ENCODE results near the gene MTMR3. TPM values are rescaled to one million over a fixed set of nuclear protein-coding genes. Genes with fewer than 3 reads are reported as not detected.

MTMR3 gene
- total RNA-seq, 1 experiment from 2014 or later = 27.0 TPM

DNA sequence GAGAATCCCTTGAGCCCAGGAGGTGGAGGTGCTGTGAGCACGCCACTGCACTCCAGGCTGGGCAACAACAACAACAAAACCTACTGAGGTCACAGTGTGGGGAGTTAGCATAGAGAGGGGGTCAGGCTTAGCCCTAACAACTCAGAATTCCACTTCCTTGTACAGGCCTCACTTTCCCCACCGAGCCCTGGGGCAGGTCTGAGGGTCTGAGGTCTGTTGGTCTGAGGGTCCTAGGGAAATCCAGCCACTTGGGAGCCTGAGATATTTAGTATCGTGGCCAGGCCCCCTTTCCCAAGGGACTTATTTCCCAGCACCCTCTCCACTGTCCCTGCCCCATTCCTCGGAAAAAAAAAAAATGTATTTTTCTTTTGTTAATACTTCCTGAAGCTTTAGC, 162.5 kb downstream of the MTMR3 start:
- POLR2A ChIA-PET = interaction anchor here (0.6 kb wide), 1 partner anchor 26 kb away, joined by 3 read pairs; no protein-coding TSS in a partner anchor
- no peak for DNase-seq (ENCODE audit: low read depth, low spot score)

More for the DNA sequence above, 162.5 kb downstream of the MTMR3 start:
- Histone ChIP-seq H3K27me3 (ENCODE audit: insufficient read depth, low read length) (no peaks in the 10 kb centered on the region), H3K9me3 (ENCODE audit: control insufficient read depth in 1 of 2, insufficient read depth in 1 of 2, low read depth in 1 of 2, low read length in 2 of 2) (no peaks in the 10 kb centered on the region), H3K9me2 (ENCODE audit: insufficient read depth) (no peaks in the 10 kb centered on the region), H4K20me1 (ENCODE audit: insufficient read depth) (no peaks in the 10 kb centered on the region), H3K9ac (ENCODE audit: low read length) (no peak overlapping the region), H3K4me3 (replicated peaks in 1 of 2; ENCODE audit: low read depth in 1 of 2, low read length in 2 of 2) (no peak overlapping the region), H3K4me2 (ENCODE audit: low read length) (no peak overlapping the region), H3K79me2 (ENCODE audit: insufficient read depth, low read length) (no peaks in the 10 kb centered on the region), H2AFZ (ENCODE audit: low read depth, low read length, poor library complexity, severe bottlenecking) (no peak overlapping the region), H3K4me1 (ENCODE audit: control insufficient read depth in 1 of 2, insufficient read depth in 2 of 2, low read length in 2 of 2) (peaks cover 21 to 27% of the 10 kb centered on the region in 2 experiments), H3K27ac (ENCODE audit: low read depth, low read length) (no peak overlapping the region), H3K36me3 (ENCODE audit: control insufficient read depth in 1 of 2, insufficient read depth in 2 of 2, low read length in 2 of 2) (no peaks in the 10 kb centered on the region)
- ChIA-PET CTCF (no interaction called here), RAD21 (ENCODE audit: low non-redundant PET in 1 of 2, low total read pairs in 2 of 2, uncharacterized antibody in 2 of 2, unreplicated experiment in 2 of 2) (no interaction called here)
- TF ChIP-seq POLR2A (IDR thresholded peaks at IDR 0.05; ENCODE audit: borderline replicate concordance, extremely low read depth, insufficient read depth, insufficient read length) = no peak
- TF ChIP-seq, protein P1, sequence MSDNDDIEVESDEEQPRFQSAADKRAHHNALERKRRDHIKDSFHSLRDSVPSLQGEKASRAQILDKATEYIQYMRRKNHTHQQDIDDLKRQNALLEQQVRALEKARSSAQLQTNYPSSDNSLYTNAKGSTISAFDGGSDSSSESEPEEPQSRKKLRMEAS (IDR thresholded peaks at IDR 0.05) = no peak
- no peak for TF ChIP-seq CBX3 (IDR thresholded peaks at IDR 0.05; ENCODE audit: low read depth)
- TF ChIP-seq FOSL1 (IDR thresholded peaks at IDR 0.05; ENCODE audit: low read depth) = no peak
- TF ChIP-seq, protein P2, sequence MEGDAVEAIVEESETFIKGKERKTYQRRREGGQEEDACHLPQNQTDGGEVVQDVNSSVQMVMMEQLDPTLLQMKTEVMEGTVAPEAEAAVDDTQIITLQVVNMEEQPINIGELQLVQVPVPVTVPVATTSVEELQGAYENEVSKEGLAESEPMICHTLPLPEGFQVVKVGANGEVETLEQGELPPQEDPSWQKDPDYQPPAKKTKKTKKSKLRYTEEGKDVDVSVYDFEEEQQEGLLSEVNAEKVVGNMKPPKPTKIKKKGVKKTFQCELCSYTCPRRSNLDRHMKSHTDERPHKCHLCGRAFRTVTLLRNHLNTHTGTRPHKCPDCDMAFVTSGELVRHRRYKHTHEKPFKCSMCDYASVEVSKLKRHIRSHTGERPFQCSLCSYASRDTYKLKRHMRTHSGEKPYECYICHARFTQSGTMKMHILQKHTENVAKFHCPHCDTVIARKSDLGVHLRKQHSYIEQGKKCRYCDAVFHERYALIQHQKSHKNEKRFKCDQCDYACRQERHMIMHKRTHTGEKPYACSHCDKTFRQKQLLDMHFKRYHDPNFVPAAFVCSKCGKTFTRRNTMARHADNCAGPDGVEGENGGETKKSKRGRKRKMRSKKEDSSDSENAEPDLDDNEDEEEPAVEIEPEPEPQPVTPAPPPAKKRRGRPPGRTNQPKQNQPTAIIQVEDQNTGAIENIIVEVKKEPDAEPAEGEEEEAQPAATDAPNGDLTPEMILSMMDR (IDR thresholded peaks at IDR 0.05 in 2 of 3, conservative IDR thresholded peaks at IDR 0.05 in 1 of 3; ENCODE audit: borderline replicate concordance in 1 of 3, insufficient read depth in 1 of 3, low read depth in 2 of 3, low read length in 2 of 3) = no peak
- TF ChIP-seq SIN3A (IDR thresholded peaks at IDR 0.05; ENCODE audit: low read depth) = no peak
- no peak for TF ChIP-seq RAD21 (IDR thresholded peaks at IDR 0.05; ENCODE audit: low read depth)
- no peak for TF ChIP-seq EZH2phosphoT487 (IDR thresholded peaks at IDR 0.05; ENCODE audit: borderline replicate concordance)
- no peak for TF ChIP-seq ZFX (IDR thresholded peaks at IDR 0.05)
- TF ChIP-seq SP1 (IDR thresholded peaks at IDR 0.05; ENCODE audit: low read depth) = no peak
- TF ChIP-seq ZNF274 (IDR thresholded peaks at IDR 0.05; ENCODE audit: low read depth, low read length) = no peak
- TF ChIP-seq ELF1 (IDR thresholded peaks at IDR 0.05; ENCODE audit: borderline replicate concordance, low read depth) = no peak
- TF ChIP-seq ATF3 (IDR thresholded peaks at IDR 0.05) = no peak
- no peak for TF ChIP-seq YY1 (IDR thresholded peaks at IDR 0.05; ENCODE audit: extremely low read depth, insufficient replicate concordance, low read depth, low read length)
- TF ChIP-seq, protein P3, sequence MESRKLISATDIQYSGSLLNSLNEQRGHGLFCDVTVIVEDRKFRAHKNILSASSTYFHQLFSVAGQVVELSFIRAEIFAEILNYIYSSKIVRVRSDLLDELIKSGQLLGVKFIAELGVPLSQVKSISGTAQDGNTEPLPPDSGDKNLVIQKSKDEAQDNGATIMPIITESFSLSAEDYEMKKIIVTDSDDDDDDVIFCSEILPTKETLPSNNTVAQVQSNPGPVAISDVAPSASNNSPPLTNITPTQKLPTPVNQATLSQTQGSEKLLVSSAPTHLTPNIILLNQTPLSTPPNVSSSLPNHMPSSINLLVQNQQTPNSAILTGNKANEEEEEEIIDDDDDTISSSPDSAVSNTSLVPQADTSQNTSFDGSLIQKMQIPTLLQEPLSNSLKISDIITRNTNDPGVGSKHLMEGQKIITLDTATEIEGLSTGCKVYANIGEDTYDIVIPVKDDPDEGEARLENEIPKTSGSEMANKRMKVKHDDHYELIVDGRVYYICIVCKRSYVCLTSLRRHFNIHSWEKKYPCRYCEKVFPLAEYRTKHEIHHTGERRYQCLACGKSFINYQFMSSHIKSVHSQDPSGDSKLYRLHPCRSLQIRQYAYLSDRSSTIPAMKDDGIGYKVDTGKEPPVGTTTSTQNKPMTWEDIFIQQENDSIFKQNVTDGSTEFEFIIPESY (IDR thresholded peaks at IDR 0.05; ENCODE audit: extremely low read depth, insufficient replicate concordance, low read length) = no peak
- no peak for TF ChIP-seq JUND (IDR thresholded peaks at IDR 0.05)
- TF ChIP-seq EGR1 (IDR thresholded peaks at IDR 0.05; ENCODE audit: low read depth) = no peak
- no peak for ATAC-seq
- intact Hi-C loops (cut with micrococcal nuclease) = no loop called here
- BruUV-seq (replicated peaks) = no TSS peak

All from HCT116 (cell line).